WI38 (cell line): ENCODE measurements around the gene POLK.

Source experiments
- H3K4me3 ChIP-seq: 2 replicates; pipeline ENCODE4 v1.5.1; 2011; ENCODE audit warnings: low read depth, mild to moderate bottlenecking, control low read depth, low read length
- TF ChIP-seq, protein P1 (sequence below): IDR thresholded peaks from 2 replicates; pipeline ENCODE4 v1.5.1; 2012; ENCODE audit warnings: low read depth, mild to moderate bottlenecking, control low read depth, low read length

POLK gene

DNA sequence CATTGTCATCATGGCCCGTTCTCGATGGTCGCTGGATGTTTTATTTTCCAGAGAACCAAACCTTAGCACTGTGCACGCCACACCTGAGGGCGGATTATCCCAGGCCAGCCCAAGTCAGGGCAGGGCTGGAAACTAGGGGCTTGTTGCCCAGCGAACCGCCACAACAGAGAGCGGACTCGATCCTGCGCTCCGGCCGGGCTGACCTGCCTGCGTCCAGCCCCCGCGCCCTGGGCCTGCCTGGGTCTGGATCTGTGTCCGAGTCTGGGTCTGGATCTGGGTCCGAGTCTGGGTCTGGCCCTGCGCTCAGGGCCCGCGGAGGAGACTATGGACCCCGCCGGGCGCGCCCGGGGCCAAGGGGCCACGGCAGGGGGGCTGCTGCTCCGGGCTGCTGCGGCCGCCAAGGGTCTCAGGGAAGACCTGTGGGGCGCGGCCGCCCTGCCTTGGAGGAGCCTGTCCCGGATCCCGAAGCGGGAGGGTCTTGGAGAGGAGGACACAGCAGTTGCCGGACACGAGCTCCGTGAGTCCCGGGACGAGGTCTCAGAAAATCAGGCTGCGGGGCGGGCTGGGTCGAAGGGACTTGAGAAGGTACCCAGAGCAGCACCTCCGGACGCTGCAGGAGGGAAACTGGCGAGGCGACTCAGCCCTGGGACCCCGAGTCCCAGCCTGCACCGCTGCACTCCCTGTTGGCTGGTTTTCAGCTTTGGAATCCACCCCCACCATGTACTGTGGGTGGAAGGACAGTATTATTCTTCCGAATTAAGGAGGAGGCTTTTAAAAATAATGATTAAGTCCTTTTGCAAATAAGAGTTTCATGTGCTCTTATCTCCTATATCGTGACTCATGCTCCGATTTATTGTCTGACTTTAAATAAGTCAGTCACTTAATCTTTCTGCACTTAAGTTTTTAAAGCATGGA lies 99.9 kb downstream of the POLK start, which contains the start of gene ANKDD1B:
Gene ANKDD1B (plus strand): TSS at position 143 of the 915 bp plus-strand sequence. CDS start 182 bp downstream, at position 325.
- H3K4me3 ChIP-seq: peak within 1 kb of the TSS; percentile 7

DNA sequence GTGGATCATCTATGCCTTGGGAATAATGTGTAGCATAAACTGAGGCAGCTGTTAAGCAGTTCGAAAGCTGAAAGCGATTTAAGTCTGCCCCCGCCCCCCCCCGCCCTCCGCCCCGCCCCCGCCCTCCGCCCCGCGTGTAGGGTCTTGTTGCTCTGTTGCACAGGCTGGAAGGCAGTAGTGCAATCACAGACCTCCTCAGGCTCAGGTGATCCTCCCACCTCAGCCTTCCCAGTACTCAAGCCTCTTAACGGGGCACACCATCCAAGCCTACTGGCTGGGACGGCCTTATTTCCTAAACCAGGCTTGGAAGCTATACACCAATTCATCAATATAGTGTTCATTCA lies 100.5 kb downstream of the POLK start:
- TF ChIP-seq, protein P1, sequence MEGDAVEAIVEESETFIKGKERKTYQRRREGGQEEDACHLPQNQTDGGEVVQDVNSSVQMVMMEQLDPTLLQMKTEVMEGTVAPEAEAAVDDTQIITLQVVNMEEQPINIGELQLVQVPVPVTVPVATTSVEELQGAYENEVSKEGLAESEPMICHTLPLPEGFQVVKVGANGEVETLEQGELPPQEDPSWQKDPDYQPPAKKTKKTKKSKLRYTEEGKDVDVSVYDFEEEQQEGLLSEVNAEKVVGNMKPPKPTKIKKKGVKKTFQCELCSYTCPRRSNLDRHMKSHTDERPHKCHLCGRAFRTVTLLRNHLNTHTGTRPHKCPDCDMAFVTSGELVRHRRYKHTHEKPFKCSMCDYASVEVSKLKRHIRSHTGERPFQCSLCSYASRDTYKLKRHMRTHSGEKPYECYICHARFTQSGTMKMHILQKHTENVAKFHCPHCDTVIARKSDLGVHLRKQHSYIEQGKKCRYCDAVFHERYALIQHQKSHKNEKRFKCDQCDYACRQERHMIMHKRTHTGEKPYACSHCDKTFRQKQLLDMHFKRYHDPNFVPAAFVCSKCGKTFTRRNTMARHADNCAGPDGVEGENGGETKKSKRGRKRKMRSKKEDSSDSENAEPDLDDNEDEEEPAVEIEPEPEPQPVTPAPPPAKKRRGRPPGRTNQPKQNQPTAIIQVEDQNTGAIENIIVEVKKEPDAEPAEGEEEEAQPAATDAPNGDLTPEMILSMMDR: no peak
- H3K4me3 ChIP-seq: no peak overlapping the region

More for the DNA sequence above, 99.9 kb downstream of the POLK start, which contains the start of gene ANKDD1B:
- TF ChIP-seq, protein P1: no peak

DNA sequence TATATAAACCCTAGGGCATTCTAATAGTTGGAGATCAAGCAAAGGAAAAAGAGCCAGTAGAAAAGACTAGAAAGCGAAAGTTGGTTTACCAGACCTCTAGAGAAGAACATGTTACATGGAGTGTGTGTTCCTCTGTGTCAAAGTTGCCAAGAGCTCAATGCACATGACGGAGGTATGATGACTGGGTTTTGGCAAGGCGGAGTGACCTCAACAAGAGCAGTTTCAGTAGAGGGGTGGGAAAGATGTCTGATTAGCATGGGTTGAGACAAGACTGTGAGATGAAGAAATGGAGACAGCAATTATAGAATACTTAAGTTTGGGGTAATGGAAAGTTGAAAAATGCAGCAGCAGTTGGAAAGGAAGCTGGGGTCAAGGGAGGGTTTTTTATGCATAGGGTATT lies 101.2 kb downstream of the POLK start:
- H3K4me3 ChIP-seq: no peak overlapping the region
- TF ChIP-seq, protein P1: no peak

DNA sequence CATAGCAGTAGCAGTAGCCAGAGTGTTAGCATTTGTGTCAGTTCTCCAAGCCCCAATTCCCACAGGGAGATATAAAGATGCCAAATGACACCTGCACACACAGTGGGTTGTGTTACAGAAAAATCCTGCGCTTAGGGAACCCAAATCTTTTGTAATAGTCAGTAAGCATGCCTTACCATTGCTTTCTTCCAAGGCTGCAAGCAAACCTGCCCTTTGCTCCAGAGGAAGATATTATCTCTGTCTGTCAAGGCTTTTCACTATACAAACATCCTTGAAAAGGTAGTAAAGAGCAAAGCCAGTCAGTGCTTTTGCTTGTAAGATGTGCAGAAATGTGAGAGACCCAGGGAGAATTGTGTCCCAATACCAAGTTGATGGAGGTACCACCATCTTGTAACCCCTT lies 102.5 kb downstream of the POLK start:
- TF ChIP-seq, protein P1: no peak

DNA sequence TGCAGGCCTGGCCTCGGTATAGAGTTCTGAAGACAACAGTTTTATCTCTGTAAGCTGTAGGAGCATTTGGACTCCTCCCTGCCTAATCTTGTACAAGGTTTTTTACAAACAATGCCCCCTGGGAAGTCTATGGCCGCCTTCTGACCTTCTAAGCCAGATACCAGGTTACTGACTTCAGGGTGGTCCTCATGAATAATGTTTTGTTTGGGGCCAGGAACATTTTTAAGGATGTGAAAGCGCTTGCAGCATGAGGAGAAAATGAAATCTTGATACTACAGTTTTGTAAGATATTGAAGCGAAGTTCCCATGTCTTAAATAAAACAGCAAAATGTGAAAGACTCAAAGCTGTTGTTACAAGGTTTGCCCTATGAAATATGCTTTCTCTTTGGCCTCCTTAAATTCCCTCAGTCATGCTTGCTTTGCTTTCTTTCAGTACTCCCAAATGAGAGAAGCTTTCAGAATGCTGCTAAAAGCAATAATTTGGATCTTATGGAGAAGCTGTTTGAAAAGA lies 104.7 kb downstream of the POLK start:
- H3K4me3 ChIP-seq: no peak overlapping the region
- TF ChIP-seq, protein P1: no peak

More for the DNA sequence above, 102.5 kb downstream of the POLK start:
- no peak overlapping the region for H3K4me3 ChIP-seq

DNA sequence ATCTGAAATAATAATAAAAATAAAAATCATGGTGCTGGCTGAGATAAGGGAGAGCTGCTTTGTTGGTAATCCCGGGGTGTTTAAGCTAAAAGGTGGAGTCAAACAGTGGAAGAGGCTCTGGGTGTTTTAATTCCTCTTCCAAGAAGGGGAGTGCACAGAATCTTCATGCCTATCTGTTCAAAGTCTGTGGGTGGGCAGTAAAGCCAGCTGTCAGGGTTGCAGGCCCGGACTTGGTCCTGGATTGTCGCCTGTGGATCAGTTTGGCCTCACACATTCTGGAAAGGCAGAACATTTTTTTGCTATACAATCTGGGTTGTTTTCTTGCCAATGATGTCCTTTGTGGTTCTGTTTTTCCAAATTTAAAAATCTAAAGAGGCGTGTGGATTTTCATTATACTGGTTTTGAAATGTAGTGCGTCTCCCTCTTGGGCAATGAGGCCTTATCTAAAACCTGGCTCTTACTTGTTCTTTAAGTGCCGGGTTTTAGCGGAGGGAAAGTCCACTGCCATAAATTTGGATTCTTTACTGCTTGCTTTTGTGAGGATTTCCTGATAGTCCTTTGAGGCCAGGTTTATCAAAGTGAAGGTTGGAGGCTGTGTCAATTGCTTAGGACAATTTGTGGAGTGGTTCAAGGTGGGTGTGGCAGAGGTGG lies 105.4 kb downstream of the POLK start:
- TF ChIP-seq, protein P1: no peak
- no peak overlapping the region for H3K4me3 ChIP-seq
